Ishikawa (cell line): ENCODE data around the gene KLB.

ENCODE experiments used
- RAD21 ChIP-seq: IDR thresholded peaks from 2 replicates; pipeline ENCODE4 v1.6.1; 2012; ENCODE audit warnings: low read depth
- YY1 ChIP-seq: IDR thresholded peaks from 2 replicates; pipeline ENCODE4 v1.6.1; 2012; ENCODE audit warnings: low read depth

DNA sequence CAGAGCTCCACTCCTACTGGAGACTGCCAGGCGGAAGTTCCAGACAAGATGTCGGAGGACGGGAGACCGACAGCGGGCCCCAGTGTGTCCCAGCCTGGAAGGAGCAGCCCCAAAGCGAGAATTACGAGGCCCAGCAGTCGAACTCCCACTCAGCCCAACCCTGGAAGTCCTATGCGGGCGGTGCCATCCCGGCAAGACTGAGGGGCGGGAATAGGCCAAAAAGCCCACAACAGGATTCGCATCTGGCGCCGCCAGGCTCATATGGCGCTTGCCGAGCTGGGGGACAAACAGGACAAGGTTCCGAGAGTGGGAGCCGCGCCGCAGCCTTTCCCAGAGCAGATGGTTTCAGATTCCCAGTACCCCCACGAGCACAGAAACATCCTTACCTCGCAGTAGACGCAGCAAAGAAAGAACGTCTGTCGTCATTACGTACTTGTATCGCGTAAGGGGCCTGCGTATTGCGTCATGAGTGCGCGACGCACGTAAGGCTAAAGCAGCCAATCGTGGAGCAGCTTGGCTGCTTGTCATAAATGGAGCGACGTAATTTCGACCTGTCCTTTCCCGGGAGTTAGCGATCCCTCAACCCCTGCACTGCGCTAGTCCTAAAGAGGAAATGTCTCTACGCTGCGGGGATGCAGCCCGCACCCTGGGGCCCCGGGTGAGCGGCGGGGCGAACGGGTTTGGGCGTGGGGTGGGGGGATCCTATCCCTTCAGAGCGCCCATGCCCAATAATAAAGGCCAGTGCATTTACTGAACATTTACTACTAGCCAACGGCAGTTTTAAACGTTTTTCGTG, 52.0 kb downstream of the KLB start, which contains the start of the genes LIAS and RPL9:
- TF ChIP-seq YY1 (peak; percentile 33), RAD21 (no peak)
